Liver (tissue), 3 donors: ENCODE results near the gene NACAD.

Source experiments
- ATF3 ChIP-seq: IDR thresholded peaks from 2 replicates; pipeline ENCODE4 v1.6.1; 2016; ENCODE audit warnings: antibody characterized with exemption
- HNF4G ChIP-seq: IDR thresholded peaks from 2 replicates; pipeline ENCODE4 v1.6.1; 2016; ENCODE audit warnings: antibody characterized with exemption
- SP1 ChIP-seq: IDR thresholded peaks from 2 replicates; pipeline ENCODE4 v1.6.1; 2018; ENCODE audit warnings: antibody characterized with exemption, mild to moderate bottlenecking
- YY1 ChIP-seq: IDR thresholded peaks from 2 replicates; pipeline ENCODE4 v1.6.1; 2016; ENCODE audit warnings: antibody characterized with exemption, mild to moderate bottlenecking
- TF ChIP-seq, protein P1 (sequence below): fragments of 150-350 bp; IDR thresholded peaks from 2 replicates; pipeline ENCODE4 v1.5.1; 2017; ENCODE audit warnings: improper control_type of control experiment, low read depth, low read length; ENCODE audit not compliant: missing input control
- donor health status: healthy.
- donor health status: healthy.

DNA sequence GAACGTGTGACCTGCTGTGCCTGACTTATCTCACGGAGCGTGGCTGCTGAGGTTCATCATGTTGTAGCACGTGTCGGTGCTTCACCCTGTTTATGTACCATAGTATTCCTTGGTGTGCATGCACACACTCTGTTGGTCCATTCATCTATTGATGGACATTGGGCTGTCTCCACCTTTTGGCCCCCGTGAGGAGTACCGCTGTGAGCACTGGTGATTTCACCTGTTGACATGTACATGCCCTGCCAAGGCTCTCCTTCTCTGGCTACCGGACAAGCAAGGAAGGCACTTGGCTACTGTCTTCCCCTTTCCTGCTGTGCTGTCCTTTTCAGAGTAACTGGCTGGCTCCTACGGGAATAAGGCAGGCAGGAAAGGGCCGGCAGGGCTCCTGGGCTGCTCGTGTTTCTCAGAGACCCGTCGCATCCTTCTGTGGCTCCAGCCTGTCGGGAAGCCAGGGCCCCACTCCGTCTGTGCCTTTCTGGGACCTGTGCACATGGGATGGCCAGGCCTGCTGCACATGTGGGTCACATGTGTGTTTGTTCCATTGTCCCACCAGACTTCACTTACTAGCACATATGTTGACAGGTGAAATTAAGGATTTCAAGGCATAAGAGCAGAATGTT lies 40.5 kb upstream of the NACAD start:
- TF ChIP-seq, protein P1, sequence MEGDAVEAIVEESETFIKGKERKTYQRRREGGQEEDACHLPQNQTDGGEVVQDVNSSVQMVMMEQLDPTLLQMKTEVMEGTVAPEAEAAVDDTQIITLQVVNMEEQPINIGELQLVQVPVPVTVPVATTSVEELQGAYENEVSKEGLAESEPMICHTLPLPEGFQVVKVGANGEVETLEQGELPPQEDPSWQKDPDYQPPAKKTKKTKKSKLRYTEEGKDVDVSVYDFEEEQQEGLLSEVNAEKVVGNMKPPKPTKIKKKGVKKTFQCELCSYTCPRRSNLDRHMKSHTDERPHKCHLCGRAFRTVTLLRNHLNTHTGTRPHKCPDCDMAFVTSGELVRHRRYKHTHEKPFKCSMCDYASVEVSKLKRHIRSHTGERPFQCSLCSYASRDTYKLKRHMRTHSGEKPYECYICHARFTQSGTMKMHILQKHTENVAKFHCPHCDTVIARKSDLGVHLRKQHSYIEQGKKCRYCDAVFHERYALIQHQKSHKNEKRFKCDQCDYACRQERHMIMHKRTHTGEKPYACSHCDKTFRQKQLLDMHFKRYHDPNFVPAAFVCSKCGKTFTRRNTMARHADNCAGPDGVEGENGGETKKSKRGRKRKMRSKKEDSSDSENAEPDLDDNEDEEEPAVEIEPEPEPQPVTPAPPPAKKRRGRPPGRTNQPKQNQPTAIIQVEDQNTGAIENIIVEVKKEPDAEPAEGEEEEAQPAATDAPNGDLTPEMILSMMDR, result no peak
- TF ChIP-seq YY1, result no peak
- no peak for TF ChIP-seq HNF4G
- TF ChIP-seq SP1, result no peak
- no peak for TF ChIP-seq ATF3
